Upper lobe of right lung (tissue), 1 donor: ENCODE data around the gene PGA5. TPM values are rescaled to one million over a fixed set of nuclear protein-coding genes. Genes with fewer than 3 reads are reported as not detected.
A peak's percentile ranks its signal among the peaks of the same experiment; 100 is the strongest.
"Not testable (repeated sequence)": the region's sequence is repeated elsewhere in the genome, so short reads cannot be mapped to it uniquely, and the experiment has no call there.

Source experiments
- ATAC-seq: fragments of 200-7000 bp; cut with Tn5 transposase; one replicate; pipeline ENCODE4 v1.9.1; 2020; ENCODE audit warnings: mild to moderate bottlenecking, moderate library complexity
- DNase-seq: peaks from one replicate; pipeline ENCODE4 v3.0.0-alpha.2; 2020
- H3K27ac ChIP-seq: fragments of 200-600 bp; one replicate; pipeline ENCODE4 v1.8.0; 2022
- H3K27me3 ChIP-seq: fragments of 200-600 bp; one replicate; pipeline ENCODE4 v1.8.0; 2022; ENCODE audit warnings: mild to moderate bottlenecking
- H3K36me3 ChIP-seq: fragments of 200-600 bp; one replicate; pipeline ENCODE4 v1.8.0; 2022
- H3K4me1 ChIP-seq: fragments of 200-600 bp; one replicate; pipeline ENCODE4 v1.8.0; 2022
- H3K4me3 ChIP-seq: fragments of 200-600 bp; one replicate; pipeline ENCODE4 v1.8.0; 2022; ENCODE audit warnings: mild to moderate bottlenecking
- H3K9me3 ChIP-seq: fragments of 200-600 bp; one replicate; pipeline ENCODE4 v1.8.0; 2022
- CTCF ChIP-seq: fragments of 200-600 bp; IDR thresholded peaks from one replicate; pipeline ENCODE4 v1.8.0; 2022; ENCODE audit warnings: antibody characterized with exemption
- intact Hi-C: fragments of 100-400 bp; cut with DNase I; formaldehyde crosslinking; loops from one replicate; pipeline ENCODE4 v1.11.0; 2022
- long read RNA-seq: library from polyadenylated mRNA; unstranded; transcript quantifications from one replicate; pipeline ENCODE4 v2.0.0, GENCODE V29; 2021
- total RNA-seq: library from RNA; stranded (reverse); fragmentation: NEBNext Ultra II Directional; extraction: Animal tissue kit (Norgen Biotek cat#: 25700); gene quantifications from one replicate; pipeline ENCODE4 v1.2.1, GENCODE V29; 2021
- donor health status: DM: no; HTN: yes; CAD: no; lungs with severe emphysema.

PGA5 gene
- not detected for total RNA-seq
- long read RNA-seq, partial matches to known transcripts = 0 of 1 reads
- long read RNA-seq, other reads (novel, unspliced or antisense) = 1 of 1 reads

- intact Hi-C loops, H3K27ac ChIP-seq, H3K4me1 ChIP-seq, H3K4me3 ChIP-seq, H3K36me3 ChIP-seq, H3K9me3 ChIP-seq, ATAC-seq, H3K27me3 ChIP-seq, DNase-seq: not testable (repeated sequence)
Measured at GRCh38 chr11:61240875-61241274, at the start of gene PGA5. TSS of gene PGA5 (plus strand) at chr11:61241175. CDS start at chr11:61241227, 52 bp downstream.

GRCh38 chr11:61193596-61193995 is 47.4 kb upstream of the PGA5 start:
- Histone ChIP-seq H3K4me3 (no peak overlapping the region), H3K36me3 (no peaks in the 10 kb centered on the region), H3K9me3 (no peaks in the 10 kb centered on the region), H3K27me3 (peaks cover 6% of the 10 kb centered on the region), H3K27ac (no peak overlapping the region), H3K4me1 (no peaks in the 10 kb centered on the region)
- DNase-seq (no peak), ATAC-seq (peak; percentile 22)
- no peak for TF ChIP-seq CTCF
- intact Hi-C loops = no loop called here

- TF ChIP-seq CTCF = no peak
- Histone ChIP-seq H3K27ac (no peak overlapping the region), H3K27me3 (peaks cover 2% of the 10 kb centered on the region), H3K4me1 (no peaks in the 10 kb centered on the region), H3K4me3 (no peak overlapping the region), H3K9me3 (no peaks in the 10 kb centered on the region), H3K36me3 (no peaks in the 10 kb centered on the region)
- intact Hi-C loops = no loop called here
- no peak for DNase-seq
- peak; percentile 26 for ATAC-seq
Measured at GRCh38 chr11:61194169-61194671, 46.8 kb upstream of the PGA5 start.

GRCh38 chr11:61194981-61195695 is 45.8 kb upstream of the PGA5 start:
- H3K27ac ChIP-seq = no peak overlapping the region
- intact Hi-C loops = no loop called here
- no peak for DNase-seq

GRCh38 chr11:61195719-61196118 is 45.3 kb upstream of the PGA5 start:
- Histone ChIP-seq H3K9me3 (no peaks in the 10 kb centered on the region), H3K27ac (no peak overlapping the region), H3K36me3 (no peaks in the 10 kb centered on the region), H3K4me3 (no peak overlapping the region), H3K4me1 (no peaks in the 10 kb centered on the region), H3K27me3 (no peaks in the 10 kb centered on the region)
- ATAC-seq (no peak), DNase-seq (no peak)
- intact Hi-C loops = no loop called here
- TF ChIP-seq CTCF = no peak

More at GRCh38 chr11:61194981-61195695, 45.8 kb upstream of the PGA5 start:
- H3K4me1 ChIP-seq = no peaks in the 10 kb centered on the region
- no peaks in the 10 kb centered on the region for H3K27me3 ChIP-seq
- H3K9me3 ChIP-seq = no peaks in the 10 kb centered on the region
- no peak for ATAC-seq
- TF ChIP-seq CTCF = no peak
- no peak overlapping the region for H3K4me3 ChIP-seq
- no peaks in the 10 kb centered on the region for H3K36me3 ChIP-seq

GRCh38 chr11:61198361-61198760 is 42.6 kb upstream of the PGA5 start:
- Histone ChIP-seq H3K4me1 (no peaks in the 10 kb centered on the region), H3K27me3 (no peaks in the 10 kb centered on the region), H3K27ac (no peak overlapping the region), H3K36me3 (no peaks in the 10 kb centered on the region), H3K4me3 (no peak overlapping the region), H3K9me3 (no peaks in the 10 kb centered on the region)
- ATAC-seq = no peak
- intact Hi-C loops = no loop called here
- no peak for TF ChIP-seq CTCF
- no peak for DNase-seq
